Measurements from ENCODE around the gene RUFY3.

RUFY3 gene

DNA sequence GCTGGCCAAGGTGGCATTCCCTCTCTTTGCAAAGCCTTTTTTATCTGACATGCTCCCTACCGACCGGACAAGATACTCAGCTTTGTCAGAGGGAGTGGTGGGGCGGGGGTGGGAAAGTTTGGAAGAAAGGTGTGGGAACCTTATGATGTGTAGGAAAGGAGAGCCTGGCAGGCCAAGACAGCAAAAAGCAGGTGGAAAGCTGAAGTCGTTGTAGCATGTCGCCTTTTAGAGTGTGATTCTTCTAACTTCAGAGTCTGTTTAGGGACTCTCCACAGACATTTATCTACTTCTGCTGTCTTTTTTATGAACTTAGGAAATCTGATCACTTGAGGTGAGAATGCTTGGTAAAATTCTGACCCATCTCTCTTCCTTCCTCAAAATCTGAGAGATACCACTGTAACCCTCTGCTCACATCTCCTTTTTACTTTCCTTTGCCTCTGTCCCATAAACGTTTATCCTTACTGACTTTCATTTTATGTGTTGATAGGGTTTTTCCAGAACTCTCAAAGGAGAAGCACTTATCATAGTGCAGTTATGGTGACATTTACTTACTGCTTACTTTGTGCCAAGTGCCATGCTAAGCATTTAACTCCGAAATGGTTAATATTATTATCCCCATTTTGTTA lies 8.2 kb upstream of the RUFY3 start:
- H2AFZ ChIP-seq (ENCODE audit: low read depth) = no peak overlapping the region
- no peaks in the 10 kb centered on the region for H4K20me1 ChIP-seq (ENCODE audit: insufficient read depth)
- H3K4me3 ChIP-seq (IDR thresholded peaks at IDR 0.05; ENCODE audit: insufficient read depth, low read depth, low read length) = no peak overlapping the region
- H3K79me2 ChIP-seq (ENCODE audit: insufficient read depth, low read depth) = peaks cover 77% of the 10 kb centered on the region
- no peak overlapping the region for H3K27ac ChIP-seq
- no peak overlapping the region for H3K9ac ChIP-seq
- no peaks in the 10 kb centered on the region for H3K27me3 ChIP-seq (ENCODE audit: insufficient read depth, low read depth)
- H3K4me2 ChIP-seq = no peak overlapping the region; the same call in 1 of the 2 replicates
- no peak for TF ChIP-seq CTCF (conservative IDR thresholded peaks at IDR 0.05; ENCODE audit: low read depth, low read length)
- no peaks in the 10 kb centered on the region for H3K36me3 ChIP-seq (ENCODE audit: insufficient read depth)
- peaks cover 37% of the 10 kb centered on the region for H3K4me1 ChIP-seq (ENCODE audit: low read depth, poor library complexity, severe bottlenecking)

DNA sequence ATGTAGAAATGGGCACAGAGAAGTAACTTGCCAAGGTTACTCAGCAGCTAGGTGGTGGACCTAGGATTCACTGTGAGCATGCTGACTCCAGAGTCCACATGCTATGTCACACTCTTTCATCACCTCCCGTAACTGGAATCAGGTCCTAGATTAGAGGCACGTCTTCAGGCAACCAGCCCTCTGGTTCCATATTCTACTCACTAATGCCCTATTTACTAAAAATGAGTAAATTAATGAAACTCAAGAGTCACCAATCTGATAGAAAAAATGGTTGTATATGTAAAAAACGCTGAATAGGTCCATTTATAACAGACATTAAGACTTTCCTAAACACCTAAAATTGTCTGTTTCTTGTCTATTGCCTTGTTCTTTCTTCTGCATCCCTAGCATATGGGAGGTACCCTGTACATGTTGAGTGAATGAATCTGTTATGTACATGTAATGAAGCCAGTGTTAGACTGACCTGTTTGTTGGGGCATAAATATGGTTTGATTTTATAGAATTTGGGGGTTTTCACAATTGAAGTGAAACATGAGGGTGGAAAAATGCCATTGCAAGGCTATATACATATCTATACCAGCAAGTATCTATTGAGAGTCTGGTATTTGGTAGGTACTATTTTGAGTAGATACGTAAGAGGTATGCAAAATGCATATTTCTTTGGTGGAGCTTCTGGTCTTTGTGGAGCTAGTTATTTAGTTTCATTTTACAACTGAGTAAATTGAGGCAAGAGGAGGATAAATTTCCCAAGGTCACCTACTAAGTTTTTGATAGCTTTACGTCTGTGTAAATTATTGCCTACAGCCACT lies 7.5 kb upstream of the RUFY3 start:
- no peak overlapping the region for H2AFZ ChIP-seq (ENCODE audit: low read depth)
- H3K27me3 ChIP-seq (ENCODE audit: insufficient read depth, low read depth) = no peaks in the 10 kb centered on the region
- no peak overlapping the region for H3K9ac ChIP-seq
- peaks cover 37% of the 10 kb centered on the region for H3K4me1 ChIP-seq (ENCODE audit: low read depth, poor library complexity, severe bottlenecking)
- no peak for TF ChIP-seq CTCF (conservative IDR thresholded peaks at IDR 0.05; ENCODE audit: low read depth, low read length)
- H3K79me2 ChIP-seq (ENCODE audit: insufficient read depth, low read depth) = peaks cover 77% of the 10 kb centered on the region
- no peak overlapping the region for H3K27ac ChIP-seq
- no peaks in the 10 kb centered on the region for H4K20me1 ChIP-seq (ENCODE audit: insufficient read depth)
- H3K36me3 ChIP-seq (ENCODE audit: insufficient read depth) = no peaks in the 10 kb centered on the region
- H3K4me2 ChIP-seq = no peak overlapping the region; the same call in 1 of the 2 replicates
- no peak overlapping the region for H3K4me3 ChIP-seq (IDR thresholded peaks at IDR 0.05; ENCODE audit: insufficient read depth, low read depth, low read length)

DNA sequence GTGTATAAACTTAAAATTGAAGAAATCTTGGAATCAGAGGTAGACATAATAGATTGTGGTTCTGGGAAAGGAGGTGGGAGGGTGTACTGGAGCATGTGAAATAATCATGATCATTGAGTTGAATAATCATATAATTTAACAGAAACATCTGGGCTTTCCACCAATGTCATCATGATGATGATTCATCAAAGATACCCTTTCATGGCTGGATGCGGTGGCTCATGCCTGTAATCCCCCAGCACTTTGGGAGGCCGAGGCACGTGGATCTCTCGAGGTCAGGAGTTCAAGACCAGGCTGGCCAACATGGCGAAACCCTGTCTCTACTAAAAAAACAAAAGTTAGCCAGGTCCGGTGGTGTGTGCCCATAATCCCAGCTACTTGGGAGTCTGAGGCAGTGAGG lies 6.7 kb upstream of the RUFY3 start:
- H3K4me1 ChIP-seq (ENCODE audit: low read depth, poor library complexity, severe bottlenecking) = peaks cover 37% of the 10 kb centered on the region
- no peak overlapping the region for H3K4me2 ChIP-seq
- H3K4me3 ChIP-seq (IDR thresholded peaks at IDR 0.05; ENCODE audit: insufficient read depth, low read depth, low read length) = no peak overlapping the region
- TF ChIP-seq CTCF (conservative IDR thresholded peaks at IDR 0.05; ENCODE audit: low read depth, low read length) = no peak
- no peaks in the 10 kb centered on the region for H4K20me1 ChIP-seq (ENCODE audit: insufficient read depth)
- H3K79me2 ChIP-seq (ENCODE audit: insufficient read depth, low read depth) = peaks cover 75% of the 10 kb centered on the region
- H3K9ac ChIP-seq = no peak overlapping the region
- no peak overlapping the region for H2AFZ ChIP-seq (ENCODE audit: low read depth)
- no peak overlapping the region for H3K27ac ChIP-seq
- H3K27me3 ChIP-seq (ENCODE audit: insufficient read depth, low read depth) = no peaks in the 10 kb centered on the region
- no peaks in the 10 kb centered on the region for H3K36me3 ChIP-seq (ENCODE audit: insufficient read depth)

- H3K79me2 ChIP-seq (ENCODE audit: insufficient read depth, low read depth) = peaks cover 59% of the 10 kb centered on the region
- no peaks in the 10 kb centered on the region for H4K20me1 ChIP-seq (ENCODE audit: insufficient read depth)
- no peak overlapping the region for H3K9ac ChIP-seq
- H2AFZ ChIP-seq (ENCODE audit: low read depth) = no peak overlapping the region
- no peaks in the 10 kb centered on the region for H3K27me3 ChIP-seq (ENCODE audit: insufficient read depth, low read depth)
- no peak overlapping the region for H3K4me2 ChIP-seq
- no peaks in the 10 kb centered on the region for H3K36me3 ChIP-seq (ENCODE audit: insufficient read depth)
- no peak overlapping the region for H3K27ac ChIP-seq
- H3K4me3 ChIP-seq (IDR thresholded peaks at IDR 0.05; ENCODE audit: insufficient read depth, low read depth, low read length) = no peak overlapping the region
- peaks cover 16% of the 10 kb centered on the region for H3K4me1 ChIP-seq (ENCODE audit: low read depth, poor library complexity, severe bottlenecking)
- no peak for TF ChIP-seq CTCF (conservative IDR thresholded peaks at IDR 0.05; ENCODE audit: low read depth, low read length)
Measured at GRCh38 chr4:70718811-70719604, 2.8 kb upstream of the RUFY3 start.
